Neural crest cell (in vitro differentiated cells): ENCODE data around the gene BID. TPM values are rescaled to one million over a fixed set of nuclear protein-coding genes. Genes with fewer than 3 reads are reported as not detected.
A peak's percentile ranks its signal among the peaks of the same experiment; 100 is the strongest.

ENCODE experiments used
- DNase-seq: peaks from one replicate; pipeline ENCODE4 v3.0.0; 2021; ENCODE audit warnings: low read depth, mixed read lengths, low spot score
- H3K27ac Mint-ChIP-seq: one replicate; pipeline ENCODE4 v1.8.0; 2021; ENCODE audit warnings: mild to moderate bottlenecking, mixed read lengths; ENCODE audit not compliant: unreplicated experiment
- H3K27me3 Mint-ChIP-seq: 2 replicates; pipeline ENCODE4 v1.8.0; 2021; ENCODE audit warnings: low read depth, mild to moderate bottlenecking, mixed read lengths
- H3K36me3 Mint-ChIP-seq: 2 replicates; pipeline ENCODE4 v1.8.0; 2021; ENCODE audit warnings: low read depth, mild to moderate bottlenecking, mixed read lengths
- H3K4me1 Mint-ChIP-seq: 2 replicates; pipeline ENCODE4 v1.8.0; 2021; ENCODE audit warnings: mixed read lengths
- H3K4me3 Mint-ChIP-seq: one replicate; pipeline ENCODE4 v1.8.0; 2021; ENCODE audit warnings: mild to moderate bottlenecking, mixed read lengths
- H3K9me3 Mint-ChIP-seq: 2 replicates; pipeline ENCODE4 v1.8.0; 2021; ENCODE audit warnings: mixed read lengths
- CTCF ChIP-seq: fragments of 200-600 bp; sonication (generic); conservative IDR thresholded peaks from 2 replicates; pipeline ENCODE4 v1.5.0; 2021; ENCODE audit warnings: antibody characterized with exemption, mild to moderate bottlenecking
- total RNA-seq: library from RNA; stranded (reverse); gene quantifications from 2 replicates; pipeline ENCODE4 v1.2.1, GENCODE V29; 2021

BID gene
- total RNA-seq, 1 donor from 2014 or later = 26.5 TPM

- no peak for TF ChIP-seq CTCF
- Mint-ChIP-seq H3K27me3 (no peaks in the 10 kb centered on the region), H3K27ac (peak overlapping the region; percentile 28), H3K36me3 (peaks cover 14% of the 10 kb centered on the region), H3K9me3 (no peaks in the 10 kb centered on the region), H3K4me1 (no peaks in the 10 kb centered on the region), H3K4me3 (no peak overlapping the region)
- DNase-seq = no peak
Observed at GRCh38 chr22:17815703-17816254, 41.5 kb upstream of the BID start.

DNA sequence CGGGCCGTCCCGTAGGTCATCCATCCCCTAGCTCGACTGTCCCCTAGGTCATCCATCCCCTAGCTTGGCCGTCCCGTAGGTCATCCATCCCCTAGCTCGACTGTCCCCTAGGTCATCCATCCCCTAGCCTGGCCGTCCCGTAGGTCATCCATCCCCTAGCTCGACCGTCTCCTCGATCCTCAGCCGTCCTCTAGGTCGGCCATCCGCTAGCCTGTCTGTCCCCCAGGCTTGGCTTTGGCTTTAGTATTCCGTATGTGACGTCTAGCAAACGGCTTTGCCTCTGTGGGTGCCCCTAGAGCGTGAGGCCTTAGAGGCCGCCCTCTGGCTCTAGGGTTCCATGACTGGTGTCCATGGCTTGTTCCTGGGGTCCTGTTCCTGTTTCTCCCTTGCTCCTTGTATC is 40.6 kb upstream of the BID start:
- DNase-seq = no peak
- Mint-ChIP-seq H3K36me3 (peaks cover 14% of the 10 kb centered on the region), H3K9me3 (no peaks in the 10 kb centered on the region), H3K4me1 (no peaks in the 10 kb centered on the region), H3K4me3 (no peak overlapping the region), H3K27ac (no peak overlapping the region), H3K27me3 (no peaks in the 10 kb centered on the region)
- TF ChIP-seq CTCF = no peak

- Mint-ChIP-seq H3K9me3 (no peaks in the 10 kb centered on the region), H3K27ac (no peak overlapping the region), H3K4me3 (no peak overlapping the region), H3K27me3 (no peaks in the 10 kb centered on the region), H3K4me1 (no peaks in the 10 kb centered on the region), H3K36me3 (peaks cover 11% of the 10 kb centered on the region)
- no peak for TF ChIP-seq CTCF
- no peak for DNase-seq
Observed at GRCh38 chr22:17814084-17814483, 39.8 kb upstream of the BID start.

DNA sequence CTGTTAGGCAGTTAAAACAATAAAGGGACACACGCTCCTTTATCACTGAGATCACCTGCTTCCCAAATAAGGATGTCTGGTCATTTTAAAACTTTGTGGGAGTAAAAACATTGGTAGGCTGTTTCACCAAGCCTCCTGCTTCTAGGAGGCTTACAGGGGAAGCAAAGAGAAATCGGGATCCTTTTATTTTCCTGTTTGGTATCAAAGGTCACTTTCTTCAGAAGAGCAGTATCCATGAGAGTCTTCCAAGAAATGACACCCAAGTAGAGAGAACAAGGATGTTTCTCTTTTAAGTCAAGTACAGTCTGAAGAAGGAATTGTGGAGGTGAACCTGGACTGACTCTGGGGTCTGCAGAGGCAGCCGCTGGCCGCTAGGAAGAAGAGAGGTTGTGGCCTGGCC is 36.9 kb upstream of the BID start:
- H3K4me1 Mint-ChIP-seq = no peaks in the 10 kb centered on the region
- no peak for DNase-seq
- H3K9me3 Mint-ChIP-seq = no peaks in the 10 kb centered on the region
- H3K4me3 Mint-ChIP-seq = no peak overlapping the region
- H3K27me3 Mint-ChIP-seq = no peaks in the 10 kb centered on the region
- H3K36me3 Mint-ChIP-seq = peaks cover 16% of the 10 kb centered on the region
- TF ChIP-seq CTCF = no peak
- H3K27ac Mint-ChIP-seq = peak overlapping the region; percentile 19

DNA sequence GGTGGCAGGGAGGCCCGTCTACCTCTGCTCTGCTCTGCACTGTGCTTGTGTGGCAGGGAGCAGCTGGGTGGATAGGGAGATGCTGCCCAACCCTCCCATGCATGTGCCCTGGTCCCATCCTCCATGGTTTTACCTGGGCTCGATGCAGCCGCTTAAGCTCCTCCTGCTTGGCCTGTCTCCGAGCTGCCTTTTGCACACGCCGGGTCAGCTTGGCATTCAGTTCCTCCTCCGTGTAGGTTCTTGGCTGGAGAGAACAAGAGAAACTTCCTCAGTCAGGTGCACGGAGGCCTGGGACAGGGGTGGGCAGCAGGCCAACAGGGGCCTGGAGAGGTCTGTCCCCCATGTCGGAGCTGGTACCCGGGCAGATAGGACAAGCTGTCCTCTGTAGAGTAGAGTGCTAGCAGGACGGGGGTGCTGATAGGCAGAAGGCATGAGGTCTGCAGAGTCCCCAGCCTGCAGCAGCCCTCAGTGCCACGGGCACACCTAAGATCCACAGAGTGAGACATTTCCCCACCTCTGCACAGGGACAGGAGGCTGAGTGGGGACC is 36.4 kb upstream of the BID start:
- H3K27ac Mint-ChIP-seq = peak overlapping the region; percentile 43
- no peak for DNase-seq
- TF ChIP-seq CTCF = no peak
- H3K4me3 Mint-ChIP-seq = no peak overlapping the region
- no peaks in the 10 kb centered on the region for H3K4me1 Mint-ChIP-seq
- H3K36me3 Mint-ChIP-seq = peaks cover 15% of the 10 kb centered on the region
- H3K27me3 Mint-ChIP-seq = no peaks in the 10 kb centered on the region
- no peaks in the 10 kb centered on the region for H3K9me3 Mint-ChIP-seq
